GM21786 (cell line): Measurements from ENCODE around the gene EMP2.
"Not testable (repeated sequence)": the region's sequence is repeated elsewhere in the genome, so short reads cannot be mapped to it uniquely, and the experiment has no call there.

ENCODE experiments used
- ATAC-seq: cut with Tn5 transposase; IDR thresholded peaks from one replicate; pipeline ENCODE4 v1.9.1; 2021; ENCODE audit not compliant: unreplicated experiment

Gene EMP2

GRCh38 chr16:10522966-10523365, 57.4 kb downstream of the EMP2 start:
- ATAC-seq = no peak

DNA sequence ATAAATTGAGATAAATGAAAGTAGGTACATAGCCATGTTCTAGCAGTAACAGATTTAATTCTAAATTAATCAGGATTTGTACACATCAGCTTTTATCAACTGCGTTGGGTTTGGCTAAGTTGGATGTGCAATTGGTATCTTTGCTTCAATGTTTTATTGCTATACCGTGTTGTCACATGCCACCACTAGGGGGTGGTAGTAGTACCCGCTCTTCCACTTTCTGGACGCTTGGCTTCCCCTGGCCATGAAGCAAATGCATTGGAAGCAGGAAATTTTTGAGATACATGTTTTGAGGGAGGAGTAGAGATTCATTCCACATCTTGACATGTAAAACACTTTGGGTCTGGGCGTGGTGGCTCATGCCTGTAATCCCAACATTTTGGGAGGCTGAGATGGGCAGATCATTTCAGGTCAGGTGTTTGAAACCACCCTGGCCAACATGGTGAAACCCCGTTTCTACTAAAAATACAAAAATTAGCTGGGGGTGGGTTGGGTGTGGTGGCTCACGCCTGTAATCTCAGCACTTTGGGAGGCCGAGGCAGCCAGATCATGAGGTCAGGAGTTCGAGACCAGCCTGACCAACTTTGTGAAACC, 58.6 kb downstream of the EMP2 start:
- ATAC-seq = no peak

DNA sequence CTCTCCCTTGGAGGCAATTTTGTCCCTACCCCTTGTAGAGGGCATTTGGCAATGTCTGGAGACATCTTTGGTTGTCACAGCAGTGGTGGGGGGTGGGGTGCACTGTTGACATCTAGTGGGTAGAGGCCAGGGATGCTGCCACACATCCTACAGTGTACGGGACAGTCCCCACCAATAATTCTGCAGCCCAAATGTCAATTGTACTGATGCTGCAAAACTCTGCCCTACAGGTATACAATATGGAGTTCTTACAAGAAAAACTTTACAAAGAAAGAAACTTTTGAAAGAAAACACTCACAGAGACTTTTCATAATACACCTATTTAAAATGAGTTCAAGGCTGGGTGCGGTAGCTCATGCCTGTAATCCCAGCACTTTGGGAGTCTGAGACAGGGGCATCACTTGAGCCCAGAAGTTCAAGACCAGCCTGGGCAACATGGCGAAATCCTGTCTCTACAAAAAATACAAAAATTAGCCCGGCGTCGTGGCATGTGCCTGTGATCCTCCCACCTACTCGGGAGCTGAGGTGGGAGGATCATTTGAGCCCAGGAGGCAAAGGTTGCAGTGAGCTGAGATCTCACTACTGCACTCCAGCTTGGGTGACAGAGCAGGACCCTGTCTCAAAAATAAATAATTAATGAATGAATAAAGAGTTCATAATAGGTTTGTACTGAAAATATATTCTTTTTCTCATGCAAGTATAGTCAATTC, 59.4 kb downstream of the EMP2 start:
- ATAC-seq = no peak

- ATAC-seq = no peak
Observed at GRCh38 chr16:10519929-10520868, 60.2 kb downstream of the EMP2 start.

- no peak for ATAC-seq
Observed at GRCh38 chr16:10519297-10519696, 61.1 kb downstream of the EMP2 start.

GRCh38 chr16:10518479-10519041, 61.8 kb downstream of the EMP2 start:
- no peak for ATAC-seq

- ATAC-seq = no peak
Observed at GRCh38 chr16:10517868-10518267, 62.5 kb downstream of the EMP2 start.

GRCh38 chr16:10514369-10515055, 65.9 kb downstream of the EMP2 start:
- no peak for ATAC-seq

DNA sequence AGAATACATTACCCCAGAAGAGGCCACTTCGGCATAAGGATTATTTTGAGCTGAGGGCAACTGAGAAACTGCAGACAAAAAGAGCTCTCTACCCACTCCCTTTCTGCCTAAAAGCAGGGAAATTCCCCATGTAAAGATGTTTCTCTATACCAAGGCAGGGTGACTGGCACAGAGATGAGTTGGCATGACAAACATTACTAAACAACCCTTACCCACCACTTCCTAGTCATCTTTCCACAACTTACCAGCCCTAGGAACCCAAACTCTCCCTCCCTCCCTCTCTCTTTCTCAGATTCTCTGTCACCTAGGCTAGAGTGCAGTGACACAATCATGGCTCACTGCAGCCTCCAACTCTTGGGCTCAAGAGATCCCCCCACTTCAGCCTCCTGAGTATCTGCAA, 68.6 kb downstream of the EMP2 start:
- ATAC-seq = no peak

GRCh38 chr16:10510279-10510678, 70.1 kb downstream of the EMP2 start:
- ATAC-seq = no peak

DNA sequence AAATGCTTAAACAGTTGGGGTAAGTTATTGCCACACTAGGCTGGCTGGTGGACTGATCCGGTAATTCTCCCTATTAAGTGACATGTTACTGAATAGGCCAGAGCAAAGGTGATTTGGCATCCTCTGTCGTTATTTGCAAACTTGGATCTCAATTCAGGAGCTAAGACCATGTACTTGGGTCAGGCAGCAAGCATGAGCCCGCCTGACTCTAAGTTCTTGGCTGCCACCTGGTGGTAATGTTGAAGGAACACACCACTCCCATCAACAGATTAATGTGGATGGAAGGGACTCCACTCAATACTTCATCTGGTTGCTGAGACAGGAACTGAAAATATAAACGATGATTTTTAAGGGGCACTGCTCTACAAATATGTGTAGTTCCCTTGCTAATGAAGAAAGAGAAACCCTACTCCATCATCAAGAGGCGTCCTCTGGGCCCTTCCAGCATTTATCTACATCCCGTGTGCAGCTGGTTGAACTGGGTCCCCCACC, 70.8 kb downstream of the EMP2 start:
- peak; percentile 86 for ATAC-seq

DNA sequence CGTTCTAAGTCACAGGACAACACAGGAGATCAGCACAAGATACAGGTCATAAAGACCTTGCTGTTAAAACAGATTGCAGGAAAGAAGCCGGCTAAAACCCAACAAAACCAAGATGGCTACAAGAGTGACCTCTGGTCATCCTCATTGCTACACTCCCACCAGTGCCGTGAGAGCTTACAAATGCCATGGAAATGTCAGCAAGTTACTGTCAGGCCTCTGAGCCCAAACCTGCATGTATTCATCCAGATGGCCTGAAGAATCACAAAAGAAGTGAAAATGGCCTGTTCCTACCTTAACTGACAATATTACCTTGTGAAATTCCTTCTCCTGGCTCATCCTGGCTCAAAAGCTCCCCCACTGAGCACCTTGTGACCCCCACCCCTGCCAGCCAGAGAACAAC, 75.1 kb downstream of the EMP2 start:
- ATAC-seq = not testable (repeated sequence)

- ATAC-seq = no peak
Observed at GRCh38 chr16:10504404-10504885, 76.0 kb downstream of the EMP2 start.

GRCh38 chr16:10502776-10503175, 77.6 kb downstream of the EMP2 start:
- ATAC-seq = no peak

GRCh38 chr16:10501016-10501607, 79.3 kb downstream of the EMP2 start:
- ATAC-seq = no peak

DNA sequence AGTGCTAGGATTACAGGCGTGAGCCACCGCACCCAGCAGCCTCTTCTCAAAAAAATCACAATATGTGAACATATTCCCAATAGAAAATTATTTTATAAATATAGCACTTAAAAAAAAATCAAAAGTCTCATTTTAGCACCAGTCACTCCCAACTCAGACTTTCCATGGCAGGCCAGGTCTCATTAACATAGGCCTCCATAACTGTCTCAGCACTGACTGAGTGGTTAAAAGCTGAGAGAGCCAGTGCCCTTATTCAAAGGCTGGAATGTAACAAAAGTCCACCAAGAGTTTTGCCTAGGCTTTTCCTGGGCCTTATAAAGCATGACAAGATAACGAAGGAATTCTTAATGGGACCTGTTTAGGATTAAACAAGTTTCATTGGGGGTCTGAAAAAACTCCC, 79.8 kb downstream of the EMP2 start:
- no peak for ATAC-seq

GRCh38 chr16:10497132-10498101, 83.0 kb downstream of the EMP2 start:
- no peak for ATAC-seq

DNA sequence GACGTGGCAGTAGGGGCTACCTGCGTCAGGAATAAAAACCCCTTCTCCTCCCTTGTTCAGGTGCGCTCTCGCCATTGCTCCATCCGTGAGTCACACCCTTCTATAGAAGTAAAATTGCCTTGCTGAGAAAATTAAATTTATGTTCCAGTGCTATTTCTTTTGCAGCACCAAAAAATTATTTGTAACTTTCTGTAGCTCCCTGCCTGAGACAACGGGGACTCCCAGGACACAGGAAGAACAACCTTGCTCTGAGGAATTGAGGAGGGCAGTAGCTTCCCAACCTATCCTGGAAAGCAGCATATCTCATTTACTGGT, 85.4 kb downstream of the EMP2 start:
- no peak for ATAC-seq

DNA sequence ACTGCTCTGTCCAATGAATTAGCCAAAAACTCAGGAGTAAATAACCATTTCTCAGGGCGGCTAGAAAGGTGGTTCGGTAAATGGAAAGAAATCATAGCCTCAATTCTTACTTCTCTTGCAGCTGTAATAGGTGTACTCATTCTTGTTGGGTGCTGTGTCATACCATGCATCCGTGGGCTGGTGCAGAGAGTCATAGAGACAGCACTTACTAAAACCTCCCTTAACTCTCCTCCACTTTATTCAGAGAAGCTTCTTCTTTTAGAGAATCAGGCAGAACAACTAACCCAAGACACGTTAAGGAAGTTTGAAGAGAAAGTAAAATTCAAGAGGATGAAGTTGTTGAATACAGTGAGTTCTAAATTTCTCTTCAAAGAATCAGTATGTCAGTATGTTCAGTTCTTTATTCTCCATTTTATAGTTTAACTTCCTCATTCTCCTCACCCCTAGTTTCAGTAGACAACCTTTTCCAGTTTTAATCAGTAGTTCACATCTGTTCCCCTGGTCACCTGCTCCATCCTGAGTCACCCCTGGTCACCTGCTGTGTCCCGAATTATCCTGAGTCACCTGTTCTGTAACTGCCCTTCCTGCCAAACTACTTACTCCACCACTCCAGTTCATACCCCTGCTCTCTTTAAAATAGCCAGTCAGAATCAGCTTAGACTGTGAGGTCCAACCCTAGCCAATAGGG, 85.9 kb downstream of the EMP2 start:
- no peak for ATAC-seq
